K562 (cell line): ENCODE data around the gene IL17A. TPM values are rescaled to one million over a fixed set of nuclear protein-coding genes. Genes with fewer than 3 reads are reported as not detected.

ENCODE experiments used
- ATAC-seq: fragments of 200-7000 bp; cut with Tn5 transposase; 3 replicates; pipeline ENCODE4 v1.9.1; 2020; ENCODE audit warnings: moderate library complexity
- BruUV-seq: library from RNA; stranded (reverse); fragments of 400-500 nt; replicated peaks from 2 replicates; lab custom pipeline; 2021; lab: Mats Ljungman, UMichigan
- CTCF ChIA-PET: fragments of 300-600 bp; formaldehyde crosslinking; extraction: SDS; loops from one replicate; lab custom pipeline; 2021; ENCODE audit warnings: low intra/inter-chr PET ratio; lab: Yijun Ruan, JAX
- POLR2A ChIA-PET: fragments of 300-600, 350-650 bp; sonication (Branson Sonifier 250); formaldehyde crosslinking; extraction: SDS; loops from one replicate; lab custom pipeline; 2021; ENCODE audit warnings: antibody characterized with exemption, inconsistent platforms; lab: Yijun Ruan, JAX
- DNase-seq, 4 experiments: peaks; one replicate each; pipeline versions ENCODE4 v3.0.0 to v3.0.0-alpha.2; 2011 to 2018; ENCODE audit warnings: low spot score in 3 of 4, mixed read lengths in 3 of 4; ENCODE audit errors: extremely low read depth in 1 of 4
- FAIRE-seq: peaks from 2 replicates; lab custom pipeline; 2011; peaks lifted over from hg19 to GRCh38; lab: Jason Lieb, UNC
- H2AFZ ChIP-seq: 2 replicates; pipeline ENCODE4 v1.6.0; 2011; ENCODE audit warnings: low read depth, low read length, control low read depth, inconsistent platforms
- H3K27ac ChIP-seq: fragments of 200-600 bp; 3 replicates; pipeline ENCODE4 v1.8.0; 2011; ENCODE audit warnings: low read depth, mild to moderate bottlenecking, control low read depth, inconsistent platforms, low read length, moderate library complexity, mixed read lengths; ENCODE audit errors: extremely low read depth
- H3K27me3 ChIP-seq, 2 experiments: fragments of 300-600 bp in 1 of 2; 2 replicates in 1 of 2; 3 replicates in 1 of 2; pipeline versions ENCODE4 v1.6.0 to v1.8.0; 2011; ENCODE audit warnings: inconsistent platforms in 2 of 2, low read length in 2 of 2, mild to moderate bottlenecking in 1 of 2, mixed read lengths in 1 of 2, moderate library complexity in 1 of 2; ENCODE audit not compliant: control insufficient read depth in 2 of 2, insufficient read depth in 2 of 2
- H3K36me3 ChIP-seq: fragments of 300-600 bp; 3 replicates; pipeline ENCODE4 v1.8.0; 2011; ENCODE audit warnings: mild to moderate bottlenecking, low read length, inconsistent platforms; ENCODE audit not compliant: control insufficient read depth, insufficient read depth
- H3K4me1 ChIP-seq, 2 experiments: fragments of 200-600 bp in 1 of 2; replicated peaks in 1 of 2; 2 replicates in 1 of 2; 3 replicates in 1 of 2; pipeline versions ENCODE4 v1.5.1 to v1.8.0; 2011; ENCODE audit warnings: inconsistent platforms in 2 of 2, low read length in 2 of 2, mild to moderate bottlenecking in 1 of 2, mixed read lengths in 1 of 2, moderate library complexity in 1 of 2; ENCODE audit not compliant: control insufficient read depth in 2 of 2, insufficient read depth in 2 of 2
- H3K4me2 ChIP-seq: 2 replicates; pipeline ENCODE4 v1.6.1; 2011; ENCODE audit warnings: low read length, control low read depth, inconsistent platforms, mixed read lengths; ENCODE audit not compliant: insufficient read depth
- H3K4me3 ChIP-seq: fragments of 200-600 bp; sonication (generic), shearing (Covaris generic); 2 replicates; pipeline ENCODE4 v1.5.1; 2016; ENCODE audit warnings: control low read depth, inconsistent platforms
- H3K79me2 ChIP-seq: fragments of 200-600 bp; 3 replicates; pipeline ENCODE4 v1.8.0; 2011; ENCODE audit warnings: low read length, inconsistent platforms; ENCODE audit not compliant: control insufficient read depth, insufficient read depth
- H3K9ac ChIP-seq, 2 experiments: 2 replicates each; pipeline versions ENCODE4 v1.6.0 to v1.6.1; 2011; ENCODE audit warnings: low read depth in 2 of 2, low read length in 2 of 2, control low read depth in 1 of 2, inconsistent platforms in 1 of 2, mild to moderate bottlenecking in 1 of 2, mixed read lengths in 1 of 2; ENCODE audit not compliant: insufficient read depth in 1 of 2
- H3K9me1 ChIP-seq: one replicate; pipeline ENCODE4 v1.6.0; 2011; ENCODE audit warnings: inconsistent platforms, mild to moderate bottlenecking, low read length, moderate library complexity; ENCODE audit not compliant: control insufficient read depth, insufficient read depth
- H3K9me3 ChIP-seq: replicated peaks from 2 replicates; pipeline ENCODE4 v1.5.1; 2011; ENCODE audit warnings: low read depth, low read length, inconsistent platforms; ENCODE audit not compliant: control insufficient read depth, insufficient read depth
- H4K20me1 ChIP-seq: replicated peaks from 2 replicates; pipeline ENCODE4 v1.6.1; 2011; ENCODE audit warnings: low read length, inconsistent platforms, mixed read lengths; ENCODE audit not compliant: control insufficient read depth, insufficient read depth
- BDP1 ChIP-seq: IDR thresholded peaks from 3 replicates; pipeline ENCODE4 v1.6.1; 2011; ENCODE audit not compliant: insufficient read length, insufficient read depth
- KDM4B ChIP-seq, 2 experiments: fragments of 450-650 bp in 1 of 2; sonication (generic) in 1 of 2; IDR thresholded peaks; 2 replicates each; pipeline ENCODE4 v1.6.1; 2016 to 2017; ENCODE audit warnings: borderline replicate concordance in 2 of 2, antibody characterized with exemption in 1 of 2, low read depth in 1 of 2, mild to moderate bottlenecking in 1 of 2
- NCOA6 ChIP-seq: fragments of 450-650 bp; IDR thresholded peaks from 2 replicates; pipeline ENCODE4 v1.6.1; 2017; ENCODE audit warnings: mild to moderate bottlenecking
- POLR2A ChIP-seq: fragments of 450-650 bp; conservative IDR thresholded peaks from 2 replicates; pipeline ENCODE4 v1.6.1; 2016
- RBM22 ChIP-seq: fragments of 200-400 bp; formaldehyde crosslinking; IDR thresholded peaks from 2 replicates; pipeline ENCODE4 v1.6.1; 2018; ENCODE audit warnings: low read length, low read depth; ENCODE audit not compliant: poor library complexity, severe bottlenecking
- RFX5 ChIP-seq: IDR thresholded peaks from 2 replicates; pipeline ENCODE4 v1.6.1; 2011; ENCODE audit warnings: low read depth, mild to moderate bottlenecking, improper control_type of control experiment, low read length
- THRB ChIP-seq: fragments of 450-650 bp; formaldehyde crosslinking; conservative IDR thresholded peaks from 2 replicates; pipeline ENCODE4 v1.4.0; 2022; ENCODE audit warnings: mild to moderate bottlenecking, missing genetic modification characterization
- YBX1 ChIP-seq: fragments of 450-650 bp; IDR thresholded peaks from 2 replicates; pipeline ENCODE4 v1.7.1; 2016; ENCODE audit warnings: mild to moderate bottlenecking
- ZC3H4 ChIP-seq: sonication (generic); formaldehyde crosslinking; IDR thresholded peaks from 2 replicates; pipeline ENCODE4 v1.9.0; 2021; ENCODE audit warnings: missing genetic modification reagents, borderline replicate concordance
- ZNF449 ChIP-seq: fragments of 250-450 bp; sonication (Bioruptor Pico); IDR thresholded peaks from 2 replicates; pipeline ENCODE4 v1.8.0; 2022; ENCODE audit warnings: moderate library complexity, mild to moderate bottlenecking, inconsistent platforms
- WGBS: fragments of 100-300 bp; shearing (Covaris generic); methylation state at CpG from one replicate; pipeline ENCODE4 v1.1.6; 2016; ENCODE audit warnings: low coverage, mixed read lengths; ENCODE audit not compliant: insufficient coverage; ENCODE audit errors: missing lambda C conversion rate; 5-methylcytosine and 5-hydroxymethylcytosine counted together
- in situ Hi-C: fragments of 300-500 bp; cut with MboI; formaldehyde crosslinking; loops from 4 replicates; pipeline ENCODE4 v1.15.0; 2018; ENCODE audit warnings: inconsistent platforms, mixed read lengths
- intact Hi-C: fragments of 100-400 bp; cut with micrococcal nuclease; formaldehyde crosslinking; loops from 2 replicates; pipeline ENCODE4 v1.14.2; 2022
- polyA plus RNA-seq, 8 experiments: library from polyadenylated mRNA; depleted of rRNA in 4 of 8; stranded (reverse) in 5 of 8; unstranded in 3 of 8; fragments of >200 nt; fragmentation: Nextera tagmentation in 2 of 8; fragmentation: Illumina TruSeq in 1 of 8; extraction: Ambion mirVana in 2 of 8; extraction: Trizol in 1 of 8; gene quantifications; 2 replicates each; pipeline versions ENCODE4 v1.2.1 to v1.2.3, GENCODE V29; 2011 to 2014; ENCODE audit warnings: inconsistent platforms in 1 of 8, missing spikeins in 1 of 8
- total RNA-seq, 7 experiments: library from RNA; depleted of rRNA in 6 of 7; stranded (reverse); fragments of >200 nt in 6 of 7; fragmentation: Illumina TruSeq in 2 of 7; extraction: Trizol in 2 of 7; gene quantifications; 2 replicates each; pipeline versions ENCODE4 v1.2.1 to v1.2.3, GENCODE V29; 2011 to 2021; ENCODE audit warnings: low replicate concordance in 1 of 7
- TF ChIP-seq, protein P1 (sequence below): fragments of 250-450 bp; sonication (Bioruptor Pico); IDR thresholded peaks from 2 replicates; pipeline ENCODE4 v1.8.0; 2022; ENCODE audit warnings: inconsistent platforms, mild to moderate bottlenecking, moderate library complexity, borderline replicate concordance
- TF ChIP-seq, protein P2 (sequence below): sonication (generic); formaldehyde crosslinking; IDR thresholded peaks from 2 replicates; pipeline ENCODE4 v1.9.0; 2022; ENCODE audit warnings: mild to moderate bottlenecking, missing genetic modification reagents
- TF ChIP-seq, protein P3 (sequence below): fragments of 250-450 bp; sonication (Bioruptor Pico); IDR thresholded peaks from 2 replicates; pipeline ENCODE4 v1.5.0; 2021; ENCODE audit warnings: mild to moderate bottlenecking, moderate library complexity

The IL17A gene
- total and polyA plus RNA-seq, 9 of the 15 experiments (the other 6 are each of a cell fraction or from before 2014, with no cell fraction given), result not detected

- intact Hi-C loops (loop anchor here (5.0 to 10.0 kb wide), 2 partner anchors 257 to 504 kb away; no protein-coding TSS in a partner anchor), in situ Hi-C loops (loop anchor here (5.0 kb wide), 2 partner anchors 102 to 237 kb away; no protein-coding TSS in a partner anchor)
- Histone ChIP-seq H3K9me1 (no peaks in the 10 kb centered on the region), H3K27me3 (0 out of 5 replicates have a peak, but pooled peaks cover 0 to 6% of the 10 kb centered on the region in 2 experiments), H3K79me2 (no peaks in the 10 kb centered on the region), H3K9me3 (no peaks in the 10 kb centered on the region), H3K27ac (no peak overlapping the region), H2AFZ (no peak overlapping the region), H3K4me2 (no peak overlapping the region), H3K9ac (no peak overlapping the region), H3K4me1 (no peaks in the 10 kb centered on the region; a peak in 1 of 5 replicates), H4K20me1 (no peaks in the 10 kb centered on the region), H3K36me3 (no peaks in the 10 kb centered on the region), H3K4me3 (no peak overlapping the region)
- WGBS, result 0% methylated on average over 4 of the region's 4 CpGs
- DNase-seq, result no peak
- no peak for FAIRE-seq
- ChIA-PET CTCF (no interaction called here), POLR2A (interaction anchor here (0.6 kb wide), 1 partner anchor 577 kb away, joined by 3 read pairs; no protein-coding TSS in a partner anchor)
- BruUV-seq, result no TSS peak
- no peak for ATAC-seq
- TF ChIP-seq BDP1 (no peak), KDM4B (IDR thresholded peaks at IDR 0.05; ENCODE audit: borderline replicate concordance in 2 of 2, low read depth in 1 of 2) (no peak), ZNF449 (CRISPR knock-in tag) (no peak), POLR2A (no peak), YBX1 (no peak), RFX5 (no peak), RBM22 (no peak), ZC3H4 (no peak), THRB (no peak), NCOA6 (no peak)
- TF ChIP-seq, protein P1, sequence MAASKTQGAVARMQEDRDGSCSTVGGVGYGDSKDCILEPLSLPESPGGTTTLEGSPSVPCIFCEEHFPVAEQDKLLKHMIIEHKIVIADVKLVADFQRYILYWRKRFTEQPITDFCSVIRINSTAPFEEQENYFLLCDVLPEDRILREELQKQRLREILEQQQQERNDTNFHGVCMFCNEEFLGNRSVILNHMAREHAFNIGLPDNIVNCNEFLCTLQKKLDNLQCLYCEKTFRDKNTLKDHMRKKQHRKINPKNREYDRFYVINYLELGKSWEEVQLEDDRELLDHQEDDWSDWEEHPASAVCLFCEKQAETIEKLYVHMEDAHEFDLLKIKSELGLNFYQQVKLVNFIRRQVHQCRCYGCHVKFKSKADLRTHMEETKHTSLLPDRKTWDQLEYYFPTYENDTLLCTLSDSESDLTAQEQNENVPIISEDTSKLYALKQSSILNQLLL, result no peak
- TF ChIP-seq, protein P2, sequence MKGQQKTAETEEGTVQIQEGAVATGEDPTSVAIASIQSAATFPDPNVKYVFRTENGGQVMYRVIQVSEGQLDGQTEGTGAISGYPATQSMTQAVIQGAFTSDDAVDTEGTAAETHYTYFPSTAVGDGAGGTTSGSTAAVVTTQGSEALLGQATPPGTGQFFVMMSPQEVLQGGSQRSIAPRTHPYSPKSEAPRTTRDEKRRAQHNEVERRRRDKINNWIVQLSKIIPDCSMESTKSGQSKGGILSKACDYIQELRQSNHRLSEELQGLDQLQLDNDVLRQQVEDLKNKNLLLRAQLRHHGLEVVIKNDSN (CRISPR knock-in tag), result no peak
- TF ChIP-seq, protein P3, sequence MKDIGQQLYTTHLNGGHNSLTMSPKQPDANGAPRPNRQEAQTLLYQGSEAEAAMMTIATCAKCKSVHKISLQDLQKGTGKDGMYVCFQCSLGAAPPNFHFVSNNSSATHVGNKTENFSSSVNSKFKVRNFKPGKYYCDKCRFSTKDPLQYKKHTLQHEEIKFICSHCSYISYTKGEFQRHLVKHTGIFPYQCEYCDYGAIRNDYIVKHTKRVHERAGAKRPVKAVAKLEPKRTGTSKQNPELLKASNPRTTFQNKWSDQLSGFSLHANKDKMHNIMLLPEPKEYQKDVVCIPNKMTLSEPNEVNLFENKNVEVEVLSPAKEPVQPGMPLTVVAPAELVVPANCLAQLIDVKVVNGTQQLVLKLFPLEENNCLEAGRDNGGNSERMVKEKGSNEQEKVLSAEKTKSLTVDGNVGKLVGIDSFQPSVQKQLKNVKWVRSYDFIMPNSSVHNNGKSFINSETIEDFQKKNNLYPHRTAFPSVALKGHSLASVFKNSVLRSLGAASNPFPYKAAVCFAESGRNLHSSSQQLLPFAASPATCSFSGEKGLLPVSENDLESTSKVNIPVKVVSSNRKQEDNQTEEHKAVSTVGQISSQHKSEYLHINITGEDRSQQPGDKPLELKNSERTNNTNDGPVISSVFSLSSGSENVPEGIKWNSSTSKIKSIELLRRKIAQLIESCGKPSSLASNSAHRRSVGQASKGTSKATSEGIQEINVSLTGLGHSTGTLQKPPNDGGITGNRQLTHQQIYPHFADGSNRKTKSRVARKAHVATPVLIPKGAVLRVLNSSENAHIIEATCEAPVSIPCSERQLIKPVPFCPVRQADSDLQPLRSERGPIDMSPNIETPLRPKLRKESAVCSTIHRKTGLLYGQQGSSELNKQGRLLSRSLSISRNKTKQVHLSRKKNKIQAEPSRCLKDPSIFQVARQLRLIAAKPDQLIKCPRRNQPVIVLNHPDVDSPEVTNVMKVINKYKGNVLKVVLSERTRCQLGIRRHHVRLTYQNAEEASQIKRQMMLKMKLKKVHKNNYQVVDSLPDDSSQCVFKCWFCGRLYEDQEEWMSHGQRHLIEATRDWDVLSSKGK (CRISPR knock-in tag), result no peak
These were observed 25.6 kb upstream of the IL17A start for GRCh38 chr6:52160472-52161104.
